Activated CD4-positive, alpha-beta T cell treated with anti-CD3 and anti-CD28 coated beads, Interleukin-2, Interleukin-6, amounts not matched to agents 100 ng/mL and 50 ng/mL, durations not matched to agents 16 hours and 8 hours (primary cell): ENCODE data around the gene DECR2.
"Not testable (repeated sequence)": the region's sequence is repeated elsewhere in the genome, so short reads cannot be mapped to it uniquely, and the experiment has no call there.

Source experiments
- DNase-seq: peaks from one replicate; pipeline ENCODE4 v3.0.0-alpha.2; 2020

DECR2 gene

DNA sequence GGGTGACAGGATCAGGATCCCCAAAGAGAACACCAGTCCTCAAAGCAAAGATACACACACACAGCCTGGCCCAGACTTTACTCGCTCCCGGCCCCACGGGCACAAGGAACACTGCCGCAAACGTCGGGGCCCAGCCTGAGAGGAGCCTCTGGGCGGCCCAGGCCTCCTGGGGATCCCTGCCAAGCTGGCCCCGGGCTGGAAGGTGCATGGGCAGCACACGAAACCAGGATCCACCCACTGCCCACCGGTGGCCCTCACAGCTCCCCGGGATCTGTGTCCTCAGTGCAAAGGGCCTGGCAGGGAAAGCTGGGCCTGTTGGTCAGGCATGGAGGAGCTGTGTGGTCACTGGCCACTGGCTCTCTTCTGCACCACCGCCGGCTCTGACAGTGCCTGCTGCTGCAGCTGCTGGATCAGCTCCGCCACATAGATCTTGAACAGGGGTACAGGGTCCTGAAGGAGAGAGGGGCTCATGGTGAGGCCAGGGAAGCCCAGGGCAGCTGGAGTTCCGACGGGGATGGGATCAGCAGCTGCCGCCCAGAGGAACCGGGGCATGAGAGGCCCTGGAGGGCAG, 34.3 kb upstream of the DECR2 start:
- no peak for DNase-seq

DNA sequence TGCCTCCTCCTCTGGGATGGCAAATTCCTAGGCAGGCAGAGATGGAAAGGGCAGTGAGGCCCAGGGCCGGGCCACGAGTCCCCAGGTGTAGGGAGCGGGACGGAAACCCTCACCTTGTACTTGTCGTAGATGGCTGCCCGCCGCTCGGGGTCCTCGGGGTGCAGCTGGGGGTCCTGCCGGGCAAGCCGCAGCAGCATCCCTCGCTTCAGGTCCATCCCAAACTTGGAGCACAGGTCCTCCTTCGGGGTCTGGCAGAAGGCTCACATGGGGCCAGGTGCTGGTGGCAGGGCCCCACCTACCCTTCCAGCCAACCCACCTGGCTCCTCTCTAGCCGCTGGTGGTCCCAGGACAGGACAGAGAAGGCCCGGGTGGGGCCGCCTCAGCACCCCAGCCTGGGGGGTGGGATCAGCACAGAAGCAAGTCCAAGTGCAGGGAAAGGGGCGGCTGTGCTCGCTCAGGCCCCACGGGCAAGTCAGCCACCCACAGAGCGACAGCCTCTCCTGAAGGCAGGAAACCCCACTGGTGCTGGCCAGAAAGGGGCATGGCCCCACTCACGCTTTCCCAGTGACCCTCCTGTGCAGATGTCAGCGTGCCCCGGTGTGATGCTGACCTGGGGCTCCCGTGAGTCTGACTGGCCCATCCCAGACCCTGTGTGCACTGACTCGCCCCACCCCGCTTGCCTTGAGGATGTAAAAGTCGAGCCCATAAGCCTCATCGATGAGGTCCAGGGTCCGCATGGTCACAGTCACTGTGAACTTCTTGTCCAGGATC, 33.1 kb upstream of the DECR2 start:
- DNase-seq, result no peak

DNA sequence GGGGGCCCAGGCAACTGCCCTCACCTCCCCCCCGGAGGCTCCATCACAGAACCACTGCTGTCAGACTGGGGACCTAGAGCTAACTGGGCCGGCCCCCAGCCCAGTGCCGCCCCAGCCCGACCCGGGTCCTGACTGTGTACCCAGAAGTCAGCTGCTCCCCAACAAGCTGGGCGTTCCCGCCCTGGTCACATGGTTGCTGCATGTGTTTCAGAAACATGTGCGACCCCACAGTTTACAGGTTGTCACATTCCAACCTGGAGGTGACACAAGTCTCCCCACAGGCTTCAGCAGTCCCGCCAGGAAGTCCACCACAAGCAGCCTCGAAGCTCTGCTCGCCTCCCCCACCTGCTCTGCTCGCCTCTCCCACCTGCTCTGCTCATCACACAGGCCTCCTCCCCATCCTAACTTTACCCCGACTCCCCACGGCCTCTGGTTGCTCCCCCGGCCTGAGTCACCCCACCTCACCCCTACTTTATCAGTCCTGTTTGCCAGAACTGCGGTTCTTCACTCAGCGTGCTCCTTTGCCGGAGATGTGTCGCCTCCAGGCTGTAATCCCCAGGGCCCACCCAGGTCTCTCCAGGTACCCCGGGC, 32.3 kb upstream of the DECR2 start:
- no peak for DNase-seq

DNA sequence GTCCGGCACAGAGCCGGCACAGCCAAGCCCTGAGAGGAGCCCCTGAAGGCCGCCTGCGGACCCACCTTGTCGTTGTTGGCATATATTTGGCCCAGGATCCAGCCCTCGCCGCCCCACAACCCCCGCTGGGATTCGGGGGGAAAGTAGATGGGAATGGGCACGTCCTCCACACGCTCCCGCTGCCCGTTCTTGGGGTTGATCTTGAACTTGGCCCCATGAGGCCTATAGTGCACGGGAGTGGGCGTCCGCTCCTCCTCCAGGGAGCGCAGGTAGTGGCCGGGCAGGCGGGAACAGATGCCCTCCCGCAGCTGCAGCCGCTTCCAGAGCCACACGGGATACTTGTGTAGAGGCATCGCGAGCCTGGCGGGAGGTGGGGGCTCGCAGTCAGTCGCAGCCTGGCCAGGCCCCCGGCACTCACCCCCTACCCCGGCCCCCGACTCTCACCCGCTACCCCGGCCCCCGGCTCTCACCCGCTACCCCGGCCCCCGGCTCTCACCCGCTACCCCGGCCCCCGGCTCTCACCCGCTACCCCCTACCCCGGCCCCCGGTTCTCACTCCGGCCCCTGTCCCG, 31.7 kb upstream of the DECR2 start:
- DNase-seq, result no peak

DNA sequence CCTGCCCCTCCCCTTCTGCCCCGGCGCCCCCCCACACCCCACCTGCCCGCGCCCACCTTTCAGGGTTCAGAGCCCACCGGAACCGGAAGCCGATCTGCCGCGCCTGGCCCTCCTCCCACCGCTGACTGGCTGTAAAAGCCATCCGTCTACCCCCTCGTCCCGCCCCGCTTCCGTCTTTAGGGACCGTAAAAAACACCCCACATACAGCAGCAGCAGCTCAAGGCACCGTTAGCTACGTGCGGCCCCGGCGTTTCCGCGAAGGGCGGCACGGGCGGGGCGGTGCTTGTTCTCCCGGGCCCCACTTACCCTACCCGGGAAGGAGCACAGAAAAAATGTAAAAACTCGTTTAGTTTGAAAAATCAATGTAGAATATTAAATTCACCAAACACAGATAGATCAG, 31.2 kb upstream of the DECR2 start, which contains the start of gene MRPL28:
MRPL28 (minus strand) TSS at position 96 of the 400 bp plus-strand sequence. CDS start 320 bp downstream, outside the sequence.
- peak; percentile 96 for DNase-seq

DNA sequence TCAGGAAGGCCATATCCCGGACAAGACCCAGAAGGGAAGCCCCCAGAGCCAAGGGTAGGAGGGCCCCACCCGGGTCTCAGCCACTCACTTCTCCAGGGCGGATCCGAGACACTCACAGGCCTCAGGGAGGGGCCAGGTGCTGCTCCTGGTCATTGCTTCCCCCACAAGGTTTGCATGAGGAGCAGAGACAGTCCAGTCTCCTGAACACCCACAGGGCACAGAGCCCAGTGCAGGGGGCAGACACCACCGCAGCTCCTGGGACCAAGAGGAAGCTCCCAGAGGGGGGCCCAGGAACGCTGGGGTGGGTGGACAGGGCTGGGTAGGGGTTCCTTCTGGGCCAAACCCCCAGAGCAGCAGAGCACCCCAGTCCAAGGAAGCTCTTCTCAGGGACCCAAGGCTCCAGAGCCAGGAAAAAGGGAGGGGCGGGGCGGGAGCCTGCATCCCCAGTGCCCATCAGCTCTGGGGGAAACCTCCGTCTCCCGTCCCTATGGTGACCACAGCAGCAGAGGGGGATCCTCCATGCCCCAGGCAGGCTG, 30.6 kb upstream of the DECR2 start:
- no peak for DNase-seq

DNA sequence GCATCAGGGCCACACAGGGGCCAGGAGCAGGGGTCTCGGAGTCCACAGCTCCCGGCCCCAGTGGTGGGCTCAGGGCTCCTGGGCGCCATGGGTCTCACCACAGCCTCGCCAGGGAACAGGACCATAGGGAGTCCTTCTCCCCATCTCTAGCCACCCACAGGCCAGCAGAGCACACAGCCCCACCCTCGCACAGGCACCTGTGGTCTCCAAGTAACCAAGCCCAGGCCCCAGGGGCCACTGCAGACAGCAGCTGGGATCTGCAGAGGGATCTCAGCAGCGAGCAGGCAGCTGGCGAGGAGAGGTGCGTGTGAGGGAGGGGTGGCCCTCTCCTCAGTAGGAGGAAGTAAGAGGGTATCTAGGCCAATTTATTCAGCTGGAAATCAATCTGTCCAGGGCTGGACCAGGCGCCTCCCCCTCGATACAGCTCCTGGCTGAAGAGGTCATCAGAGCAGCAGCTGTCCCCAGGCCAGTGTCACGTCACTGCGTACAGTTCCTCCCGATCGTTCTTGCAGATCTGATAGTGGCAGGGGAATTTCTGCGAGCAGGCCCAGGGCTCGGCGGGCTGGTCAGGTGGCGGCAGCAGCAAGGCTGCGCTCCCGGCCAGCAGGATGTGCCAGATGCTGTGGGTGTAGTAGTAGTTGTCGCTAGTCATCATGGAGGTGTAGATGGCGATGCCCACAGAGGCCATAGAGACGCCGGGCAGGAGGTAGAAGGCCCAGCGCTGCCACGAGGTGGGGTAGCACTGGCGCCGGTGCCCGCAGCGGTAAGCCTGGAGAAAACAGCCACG, 30.0 kb upstream of the DECR2 start:
- no peak for DNase-seq

DNA sequence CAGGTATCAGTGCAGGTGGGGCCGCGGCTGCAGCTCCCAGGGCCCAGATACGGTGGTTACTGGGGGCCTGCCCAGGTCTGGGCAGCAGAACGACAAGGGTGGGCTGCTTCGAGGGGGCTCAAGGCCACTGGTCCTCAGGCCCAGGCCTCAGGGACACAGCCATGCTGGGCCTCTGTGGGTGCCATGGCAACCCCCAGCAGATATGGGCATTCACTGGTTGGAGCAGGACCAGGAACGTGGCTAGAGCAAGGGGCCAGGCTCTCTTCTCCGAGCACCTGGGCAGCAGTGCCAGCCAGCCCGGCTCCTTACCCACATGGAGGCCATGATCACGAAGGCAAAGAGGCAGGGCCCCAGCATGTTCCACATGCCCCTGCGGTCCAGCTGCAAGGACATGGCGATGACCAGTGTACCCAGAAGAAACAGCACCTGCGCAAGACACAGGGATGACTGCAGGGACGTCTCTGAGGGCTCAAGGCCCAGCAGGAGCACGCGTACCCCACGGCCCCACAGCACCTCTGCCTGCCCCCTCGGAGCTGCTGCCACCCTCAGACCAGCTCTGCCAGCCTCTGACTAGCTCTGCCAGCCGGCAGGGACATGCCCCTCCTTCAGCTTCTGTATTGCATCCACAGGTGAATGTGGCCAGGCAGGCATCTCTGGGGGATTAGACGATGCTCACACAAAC, 29.2 kb upstream of the DECR2 start:
- DNase-seq, result no peak

DNA sequence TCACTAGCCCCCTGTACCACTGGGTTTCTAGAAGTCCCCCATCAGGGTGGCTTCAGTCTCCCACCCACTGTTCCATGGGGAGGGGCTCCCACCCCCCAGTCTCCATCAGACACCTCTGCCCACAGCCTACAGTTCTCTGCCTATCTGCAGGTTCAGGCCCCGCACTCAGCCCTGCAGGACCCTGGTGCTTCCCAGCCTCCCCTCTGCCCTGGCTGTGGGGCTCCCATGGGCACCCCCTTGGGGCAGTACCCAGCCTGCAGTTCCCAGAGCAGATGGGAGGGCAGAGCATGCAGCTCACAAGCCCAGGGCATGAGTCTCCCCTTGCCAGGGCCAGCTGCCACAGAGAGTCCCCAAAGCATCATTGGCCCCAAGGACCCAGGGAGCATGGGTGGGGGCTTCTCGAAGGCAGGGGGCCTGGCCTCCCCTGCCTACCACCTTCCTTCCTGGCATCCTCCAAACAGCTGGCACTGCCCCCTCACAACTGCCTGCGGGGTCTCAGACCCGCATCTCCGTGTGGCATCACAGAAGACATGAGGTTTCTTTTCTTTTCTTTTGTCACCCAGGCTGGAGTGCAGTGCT, 28.6 kb upstream of the DECR2 start:
- DNase-seq, result no peak

DNA sequence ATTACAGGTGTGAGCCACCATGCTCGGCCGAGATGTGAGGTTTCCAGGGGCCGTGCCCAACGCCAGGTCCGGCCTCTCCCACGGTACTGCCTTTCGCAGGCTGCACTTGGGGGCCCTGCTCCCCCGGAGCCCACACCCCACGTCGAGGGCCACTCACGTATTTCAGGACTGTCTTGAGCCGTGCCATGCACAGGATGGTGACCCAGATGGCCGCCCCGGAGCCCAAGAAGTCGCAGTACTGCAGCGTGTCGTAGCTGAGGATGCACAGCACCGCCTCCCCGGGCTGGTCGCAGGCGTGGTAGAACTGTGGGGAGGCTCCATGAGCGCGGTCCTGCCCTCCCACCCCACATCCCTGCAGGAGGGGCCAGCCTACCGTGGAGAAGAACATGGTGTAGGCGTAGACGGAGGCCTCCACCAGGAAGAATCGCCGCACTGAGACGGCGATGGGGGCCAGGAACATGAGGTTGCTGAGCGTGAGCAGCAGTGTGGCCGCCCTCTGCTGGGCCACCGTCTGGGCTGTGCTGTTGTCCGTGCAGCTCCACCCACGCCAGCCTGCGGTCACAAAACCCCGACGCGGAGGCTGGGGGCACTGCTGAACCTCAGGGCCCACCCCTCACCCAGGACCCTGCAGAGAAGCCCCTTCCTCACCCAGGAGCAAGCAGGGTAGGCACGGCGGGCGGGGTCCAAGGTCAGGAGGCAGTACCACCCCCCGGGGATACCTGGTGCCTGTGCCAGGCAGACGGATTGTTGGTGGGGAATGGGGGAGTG, 27.7 kb upstream of the DECR2 start:
- no peak for DNase-seq

DNA sequence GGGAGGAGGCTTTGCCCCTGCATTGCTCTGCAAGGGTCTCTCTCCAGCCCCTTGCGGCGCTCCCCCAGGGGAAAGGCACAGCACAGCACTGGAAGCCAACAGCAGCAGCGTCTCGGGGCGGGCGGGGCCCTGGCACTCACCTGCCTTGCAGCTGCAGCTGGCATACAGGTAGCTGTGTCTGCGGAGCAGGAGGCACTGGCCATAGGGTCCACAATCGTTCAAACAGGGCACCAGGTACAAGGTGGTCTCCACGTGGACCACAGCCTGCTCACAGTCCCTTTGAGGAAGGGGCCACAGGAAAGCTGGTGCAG, 27.1 kb upstream of the DECR2 start:
- DNase-seq, result no peak

DNA sequence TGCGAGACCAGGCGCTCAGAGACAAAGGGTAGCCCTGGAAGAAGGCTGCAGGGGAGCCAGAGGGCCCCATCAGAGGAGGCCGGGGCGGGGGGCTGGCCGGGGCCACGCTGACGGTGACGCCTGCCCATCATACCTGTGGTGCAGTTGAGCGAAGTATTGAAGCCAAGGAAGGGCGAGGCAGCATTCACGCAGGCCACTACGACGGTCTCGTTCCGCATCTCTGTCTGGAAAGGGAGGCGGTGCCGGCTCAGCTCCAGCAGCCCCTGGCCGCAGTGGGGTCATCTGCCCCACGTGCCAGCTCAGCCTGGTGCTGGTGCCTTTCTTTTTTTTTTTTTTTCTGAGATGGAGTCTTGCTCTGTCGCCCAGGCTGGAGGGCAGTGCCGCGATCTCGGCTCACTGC, 26.5 kb upstream of the DECR2 start:
- DNase-seq, result no peak

DNA sequence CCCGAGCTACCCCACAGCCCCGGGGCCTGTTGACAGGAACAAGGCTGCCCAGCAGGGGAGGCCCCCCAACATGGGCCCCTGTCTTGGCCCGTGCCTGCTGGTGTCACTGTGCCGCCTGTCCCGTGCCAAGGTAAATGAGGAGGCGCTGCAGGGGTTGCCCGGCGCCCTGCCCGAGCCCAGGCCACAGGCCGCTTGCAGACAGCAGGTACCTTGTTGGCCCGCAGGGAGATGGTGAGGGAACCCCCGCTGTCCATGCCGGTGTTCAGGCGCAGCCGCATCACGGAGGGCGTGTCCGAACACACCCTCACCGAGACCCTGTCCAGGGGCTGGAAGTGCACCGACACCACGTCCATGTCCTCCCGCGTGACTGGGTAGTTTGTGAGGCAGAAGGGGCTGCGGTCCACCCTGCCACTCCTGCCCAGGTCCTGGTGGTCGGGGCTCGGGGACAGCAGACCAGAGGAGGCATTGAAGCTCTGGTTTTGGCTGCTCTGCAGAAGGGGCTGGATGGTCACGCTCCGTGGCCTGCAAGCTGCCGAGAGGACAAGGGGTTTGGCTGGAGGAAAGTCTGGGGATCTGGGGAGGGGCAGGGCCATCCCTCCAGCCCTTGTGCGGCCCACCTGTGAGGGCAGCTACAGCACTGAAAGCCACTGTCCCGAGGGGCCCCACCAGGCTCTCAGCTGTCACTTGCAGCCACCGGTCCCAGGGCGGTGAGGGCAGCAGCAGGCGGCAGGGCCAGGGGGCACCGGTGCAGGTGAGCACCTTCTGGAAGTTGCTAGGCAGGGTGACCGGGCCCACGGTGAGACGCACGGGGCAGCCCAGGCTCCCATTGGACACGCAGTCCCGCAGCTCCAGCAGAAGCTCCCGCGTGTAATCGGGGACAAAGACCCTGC, 25.5 kb upstream of the DECR2 start:
- no peak for DNase-seq

DNA sequence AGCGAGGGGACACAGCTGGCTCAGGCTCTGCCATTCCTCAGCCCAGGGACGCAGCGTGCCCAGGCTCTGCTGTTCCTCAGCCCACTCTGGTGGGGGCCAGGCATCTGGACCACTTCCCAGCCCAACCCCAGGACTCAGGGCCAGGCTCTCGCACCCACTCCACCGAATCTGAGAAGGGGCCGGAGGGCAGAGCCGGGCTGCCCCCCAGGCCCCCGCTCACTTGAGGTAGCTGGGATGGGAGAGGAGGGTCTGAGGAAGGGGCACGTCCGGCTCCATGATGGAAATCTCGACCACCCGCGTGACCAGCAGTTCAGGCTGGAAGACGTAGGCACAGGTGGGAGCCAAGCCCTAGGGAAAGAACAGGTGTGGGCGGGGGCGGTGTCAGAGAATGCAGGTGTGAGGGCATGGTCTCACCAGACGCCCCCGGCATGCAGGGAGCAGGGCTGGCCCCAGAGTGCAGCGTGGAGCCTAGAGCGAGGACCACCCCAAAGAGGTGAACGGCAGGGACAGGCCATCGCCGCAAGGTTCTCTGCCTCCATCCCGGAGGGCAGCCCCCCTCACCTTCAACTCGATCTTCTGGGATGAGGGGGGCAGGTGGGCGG, 24.8 kb upstream of the DECR2 start:
- DNase-seq, result no peak

DNA sequence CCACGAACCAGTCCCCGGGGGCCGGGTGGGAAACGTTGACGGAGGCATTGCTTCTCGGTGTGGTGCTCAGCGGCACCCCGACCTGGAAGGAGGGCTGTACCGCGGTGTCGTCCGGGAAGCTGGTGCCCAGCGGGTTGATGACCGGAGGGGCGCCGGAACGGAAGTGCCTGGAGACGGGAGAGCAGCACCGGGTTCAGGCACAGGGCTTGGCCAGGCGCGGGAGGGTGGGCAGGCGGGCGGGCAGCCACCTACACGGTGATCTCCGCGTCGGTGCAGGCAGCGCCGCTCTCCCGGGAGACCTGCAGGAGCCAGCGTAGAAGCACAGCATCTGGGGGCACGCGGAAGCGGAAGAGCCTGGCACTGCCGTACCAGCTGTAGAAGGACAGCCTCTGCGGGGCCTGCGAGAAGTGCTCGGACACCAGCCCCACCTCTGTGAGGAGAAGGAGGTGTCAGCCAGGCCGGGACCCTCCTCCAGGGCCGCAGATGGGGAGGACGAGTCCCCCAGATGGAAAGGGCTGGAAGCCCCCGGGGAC, 24.2 kb upstream of the DECR2 start:
- no peak for DNase-seq

DNA sequence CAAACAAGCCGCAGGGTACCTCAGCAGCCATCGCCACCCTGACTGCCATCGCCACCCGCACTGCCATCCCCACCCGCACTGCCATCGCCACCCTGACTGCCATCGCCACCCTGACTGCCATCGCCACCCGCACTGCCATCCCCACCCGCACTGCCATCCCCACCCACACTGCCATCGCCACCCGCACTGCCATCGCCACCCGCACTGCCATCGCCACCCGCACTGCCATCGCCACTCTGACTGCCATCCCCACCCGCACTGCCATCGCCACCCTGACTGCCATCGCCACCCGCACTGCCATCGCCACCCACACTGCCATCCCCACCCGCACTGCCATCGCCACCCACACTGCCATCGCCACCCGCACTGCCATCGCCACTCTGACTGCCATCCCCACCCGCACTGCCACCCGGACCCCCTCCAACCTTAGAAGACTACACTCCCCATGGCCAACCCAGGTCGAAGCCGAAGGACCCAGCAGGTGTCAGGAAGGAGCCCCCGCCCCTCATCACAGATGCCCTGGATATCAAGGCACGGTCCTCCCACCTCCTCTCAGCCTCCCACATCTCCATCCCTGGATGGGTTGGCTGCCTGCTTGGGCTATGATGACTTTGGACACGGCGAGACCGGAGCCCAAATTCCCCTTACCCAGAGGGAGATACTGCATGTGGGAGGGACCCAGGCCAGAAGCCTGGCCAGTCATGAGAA, 23.4 kb upstream of the DECR2 start:
- not testable (repeated sequence) for DNase-seq

DNA sequence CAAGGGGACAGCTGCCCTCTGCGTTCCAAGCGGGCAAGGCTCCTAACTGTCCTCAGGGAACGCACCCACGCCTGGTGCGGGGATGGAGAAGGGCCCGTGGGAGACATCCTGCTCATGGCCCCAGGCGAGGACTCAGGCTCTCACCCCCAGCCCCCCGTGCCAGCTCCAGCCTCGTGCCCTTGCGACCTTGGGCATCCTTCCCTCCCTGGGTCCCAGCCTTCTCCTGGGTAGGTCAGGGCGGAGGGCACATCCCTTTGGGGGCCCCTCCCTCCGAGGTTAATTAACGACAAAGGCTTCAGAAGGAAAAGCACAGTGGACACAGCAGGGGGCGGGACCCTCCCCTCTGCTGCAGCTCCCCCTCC, 22.9 kb upstream of the DECR2 start:
- DNase-seq, result no peak

DNA sequence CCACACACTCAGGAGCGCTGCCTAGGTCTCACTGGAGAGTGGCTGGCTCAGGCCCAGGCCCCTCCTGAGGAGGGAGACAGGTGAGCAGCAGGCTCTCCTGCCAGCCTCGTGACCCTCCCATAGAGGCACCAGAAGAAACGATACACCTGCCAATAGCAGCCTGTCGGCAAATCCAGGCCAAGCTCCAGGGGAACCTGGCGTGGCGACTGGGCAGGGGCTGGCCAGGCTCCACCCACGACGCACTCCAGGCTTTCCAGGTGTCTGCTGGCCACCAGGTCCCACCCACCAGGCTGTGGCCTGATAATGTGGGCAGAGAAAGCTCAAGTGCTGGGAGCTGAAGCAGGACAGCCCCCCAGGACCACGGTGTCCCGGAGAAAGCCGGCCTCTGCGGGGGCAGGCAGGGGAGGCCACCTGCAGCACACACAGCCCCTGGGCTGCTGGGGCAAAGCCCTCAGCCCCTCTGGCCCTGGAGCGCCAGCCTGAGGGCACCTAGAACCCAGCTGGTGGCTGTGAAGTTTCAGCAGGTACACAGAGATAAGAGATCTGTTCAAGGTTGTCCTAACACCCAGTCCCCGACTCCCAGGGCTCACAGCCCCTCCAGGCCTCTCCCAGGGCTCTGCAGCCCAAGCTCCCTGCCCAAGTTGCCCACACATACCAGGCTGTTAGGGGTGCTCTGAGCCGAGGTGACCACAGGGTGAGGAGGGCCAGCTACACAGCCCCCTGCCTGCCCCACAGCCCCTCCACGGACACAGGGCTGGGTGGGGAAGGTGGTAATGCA, 22.3 kb upstream of the DECR2 start:
- DNase-seq, result no peak
